ENCODE data around the gene PPL. TPM values are rescaled to one million over a fixed set of nuclear protein-coding genes. Genes with fewer than 3 reads are reported as not detected.

Gene PPL
- total and polyA plus RNA-seq, 4 donors: 19.9 to 89.0 (median 52.8) TPM

DNA sequence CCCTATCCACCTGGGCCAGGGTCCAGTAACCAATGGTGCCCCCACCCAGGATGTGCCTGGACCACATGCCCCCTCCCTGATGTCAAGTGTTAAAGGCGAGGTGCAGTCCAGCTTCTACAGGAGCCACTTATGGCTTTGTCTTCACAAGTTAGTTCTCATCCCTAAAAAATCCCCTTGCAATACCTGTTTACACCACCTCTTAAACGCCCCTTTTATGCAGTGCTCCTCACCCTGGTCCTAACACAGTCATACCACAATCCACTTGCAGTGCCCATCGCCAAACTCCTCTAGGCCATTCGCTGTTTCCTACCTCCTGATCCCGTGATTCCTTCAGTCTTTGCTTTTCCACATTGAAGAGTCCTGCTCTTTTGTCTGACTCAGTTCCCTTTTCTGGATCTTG lies 97.0 kb downstream of the PPL start:
- ATAC-seq (ENCODE audit: insufficient read depth, low FRiP score): no peak
- TF ChIP-seq CTCF (IDR thresholded peaks at IDR 0.05; ENCODE audit: control extremely low read depth, extremely low read depth): no peak
- H3K36me3 ChIP-seq (ENCODE audit: control insufficient read depth in 4 of 4, insufficient read depth in 4 of 4, low read length in 4 of 4): peaks cover 23 to 49% (median 44%) of the 10 kb centered on the region in 4 donors

DNA sequence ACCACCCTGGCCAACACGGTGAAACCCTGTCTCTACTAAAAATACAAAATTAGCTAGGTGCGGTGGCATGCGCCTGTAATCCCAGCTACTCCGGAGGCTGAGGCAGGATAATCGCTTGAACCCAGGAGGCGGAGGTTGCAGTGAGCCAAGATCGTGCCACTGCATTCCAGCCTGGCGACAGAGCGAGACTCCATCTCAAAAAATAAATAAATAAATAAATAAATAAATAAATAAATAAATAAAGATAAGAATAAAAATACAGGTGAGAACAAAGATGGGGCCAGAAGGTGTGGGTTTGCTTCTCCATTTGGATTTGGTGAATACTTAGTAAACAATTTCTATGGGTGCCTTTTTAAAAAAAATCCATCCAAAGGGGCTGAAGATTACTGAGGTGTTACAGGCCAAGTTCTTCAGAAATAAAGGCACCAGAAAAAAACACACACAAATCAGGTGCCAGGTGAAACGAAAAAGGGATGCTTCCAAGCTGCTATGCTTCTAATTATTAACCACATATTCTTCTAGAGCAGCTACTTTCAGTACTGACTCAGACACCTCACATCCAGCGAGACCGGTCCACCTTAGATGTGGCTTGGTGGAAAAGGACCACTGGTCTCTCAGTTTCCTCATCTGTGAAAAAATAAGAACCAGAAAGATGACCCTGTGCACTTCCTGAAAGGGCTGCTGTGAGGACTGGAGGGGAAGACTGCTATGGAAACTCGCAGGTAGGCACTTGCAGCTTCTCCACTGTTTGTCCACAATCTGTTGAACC lies 99.0 kb downstream of the PPL start:
- Histone ChIP-seq H3K27me3 (ENCODE audit: control insufficient read depth in 3 of 3, insufficient read depth in 3 of 3, low read length in 2 of 3) (no peaks in the 10 kb centered on the region), H3K27ac (ENCODE audit: low read depth in 1 of 2, low read length in 1 of 2) (no peak overlapping the region), H3K9ac (ENCODE audit: insufficient read depth in 1 of 2, low read length in 2 of 2) (no peak overlapping the region), H3K9me3 (ENCODE audit: control insufficient read depth in 4 of 4, insufficient read depth in 3 of 4, low read length in 3 of 4) (no peaks in the 10 kb centered on the region), H3K4me1 (ENCODE audit: control insufficient read depth in 5 of 5, insufficient read depth in 5 of 5, low read length in 5 of 5) (peaks cover 0 to 5% (median 0%) of the 10 kb centered on the region in 5 donors), H3K4me3 (no peak overlapping the region), H3K36me3 (ENCODE audit: control insufficient read depth in 4 of 4, insufficient read depth in 4 of 4, low read length in 4 of 4) (peaks cover 19 to 45% (median 33%) of the 10 kb centered on the region in 4 donors)
- TF ChIP-seq CTCF (IDR thresholded peaks at IDR 0.05; ENCODE audit: control extremely low read depth, extremely low read depth): no peak
- no peak for ATAC-seq (ENCODE audit: insufficient read depth, low FRiP score)
- 86 to 95% methylated on average over 13 of the region's 13 CpGs for WGBS, 2 donors
- no peak for DNase-seq

More for the DNA sequence above, 97.0 kb downstream of the PPL start:
- DNase-seq: no peak
- 88 to 93% methylated on average over 5 of the region's 5 CpGs for WGBS, 2 donors
- H3K27ac ChIP-seq (ENCODE audit: low read depth in 1 of 2, low read length in 1 of 2): no peak overlapping the region
- H3K27me3 ChIP-seq (ENCODE audit: control insufficient read depth in 3 of 3, insufficient read depth in 3 of 3, low read length in 2 of 3): no peaks in the 10 kb centered on the region
- no peak overlapping the region for H3K9ac ChIP-seq (ENCODE audit: insufficient read depth in 1 of 2, low read length in 2 of 2)
- no peak overlapping the region for H3K4me3 ChIP-seq
- H3K9me3 ChIP-seq (ENCODE audit: control insufficient read depth in 4 of 4, insufficient read depth in 3 of 4, low read length in 3 of 4): no peaks in the 10 kb centered on the region
- peaks cover 0 to 5% (median 0%) of the 10 kb centered on the region in 5 donors for H3K4me1 ChIP-seq (ENCODE audit: control insufficient read depth in 5 of 5, insufficient read depth in 5 of 5, low read length in 5 of 5)

DNA sequence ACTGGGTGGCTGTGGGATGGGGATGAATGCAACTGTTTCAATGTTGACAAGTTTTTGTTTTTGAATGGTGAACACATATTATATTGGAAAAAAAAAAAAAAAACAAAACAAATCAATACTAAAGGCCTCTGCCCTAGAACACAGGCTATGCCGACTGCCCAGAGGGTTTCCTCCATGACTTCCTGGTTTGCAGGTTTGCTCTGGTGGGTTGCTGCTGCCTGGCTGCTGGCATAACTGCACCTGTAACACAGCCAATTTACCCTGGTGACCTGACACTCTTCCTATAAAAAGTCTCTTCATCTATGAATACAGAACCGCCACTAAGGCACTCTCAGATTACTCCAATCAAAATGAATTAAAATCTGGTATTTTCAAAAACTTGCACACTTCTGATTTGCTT lies 100.2 kb downstream of the PPL start:
- no peaks in the 10 kb centered on the region for H3K9me3 ChIP-seq (ENCODE audit: control insufficient read depth in 4 of 4, insufficient read depth in 3 of 4, low read length in 3 of 4)
- no peak overlapping the region for H3K9ac ChIP-seq (ENCODE audit: insufficient read depth in 1 of 2, low read length in 2 of 2)
- TF ChIP-seq CTCF (IDR thresholded peaks at IDR 0.05; ENCODE audit: control extremely low read depth, extremely low read depth): no peak
- H3K27ac ChIP-seq (ENCODE audit: low read depth in 1 of 2, low read length in 1 of 2): no peak overlapping the region
- peaks cover 0 to 5% (median 0%) of the 10 kb centered on the region in 5 donors for H3K4me1 ChIP-seq (ENCODE audit: control insufficient read depth in 5 of 5, insufficient read depth in 5 of 5, low read length in 5 of 5)
- no peak overlapping the region for H3K4me3 ChIP-seq
- no peaks in the 10 kb centered on the region for H3K27me3 ChIP-seq (ENCODE audit: control insufficient read depth in 3 of 3, insufficient read depth in 3 of 3, low read length in 2 of 3)
- ATAC-seq (ENCODE audit: insufficient read depth, low FRiP score) (no peak), DNase-seq (no peak)
- 98 to 100% methylated on average over 2 of the region's 2 CpGs for WGBS, 2 donors
- peaks cover 19 to 54% (median 35%) of the 10 kb centered on the region in 4 donors for H3K36me3 ChIP-seq (ENCODE audit: control insufficient read depth in 4 of 4, insufficient read depth in 4 of 4, low read length in 4 of 4)
